MCF 10A (cell line): ENCODE results near the gene RRP7A. TPM values are rescaled to one million over a fixed set of nuclear protein-coding genes. Genes with fewer than 3 reads are reported as not detected.
"Not testable (repeated sequence)": the region's sequence is repeated elsewhere in the genome, so short reads cannot be mapped to it uniquely, and the experiment has no call there.

Experiments used
- Bru-seq: library from RNA; stranded (reverse); fragments of 400-500 nt; gene quantifications from one replicate; lab custom pipeline; 2021; lab: Mats Ljungman, UMichigan
- BruChase-seq, 2 experiments: library from RNA; stranded (reverse); fragments of 400-500 nt; gene quantifications; one replicate each; lab custom pipeline; 2021; lab: Mats Ljungman, UMichigan
- BruUV-seq: library from RNA; stranded (reverse); fragments of 400-500 nt; replicated peaks from 2 replicates; lab custom pipeline; 2021; lab: Mats Ljungman, UMichigan
- CTCF ChIA-PET: fragments of 300-600 bp; sonication (Branson Sonifier 250); formaldehyde crosslinking; extraction: SDS; loops from one replicate; lab custom pipeline; 2021; ENCODE audit warnings: antibody characterized with exemption, inconsistent platforms; lab: Yijun Ruan, JAX
- POLR2A ChIA-PET: fragments of 300-600, 350-650 bp; sonication (Branson Sonifier 250); formaldehyde crosslinking; extraction: SDS; loops from one replicate; lab custom pipeline; 2020; ENCODE audit warnings: antibody characterized with exemption, inconsistent platforms; lab: Yijun Ruan, JAX
- DNase-seq: peaks from one replicate; pipeline ENCODE4 v3.0.0-alpha.2; 2018; ENCODE audit not compliant: unreplicated experiment
- H3K27ac Mint-ChIP-seq: one replicate; pipeline ENCODE4 v1.8.0; 2022; ENCODE audit warnings: mild to moderate bottlenecking, low read depth, mixed read lengths; ENCODE audit not compliant: unreplicated experiment
- H3K27me3 Mint-ChIP-seq: one replicate; pipeline ENCODE4 v1.8.0; 2022; ENCODE audit warnings: mixed read lengths; ENCODE audit not compliant: insufficient read depth, unreplicated experiment
- H3K36me3 Mint-ChIP-seq: one replicate; pipeline ENCODE4 v1.8.0; 2022; ENCODE audit warnings: mild to moderate bottlenecking, moderate library complexity, mixed read lengths; ENCODE audit not compliant: insufficient read depth, unreplicated experiment
- H3K4me1 Mint-ChIP-seq: one replicate; pipeline ENCODE4 v1.8.0; 2022; ENCODE audit warnings: mixed read lengths; ENCODE audit not compliant: insufficient read depth, unreplicated experiment
- H3K4me3 Mint-ChIP-seq: one replicate; pipeline ENCODE4 v1.8.0; 2022; ENCODE audit warnings: mild to moderate bottlenecking, moderate library complexity, mixed read lengths; ENCODE audit not compliant: unreplicated experiment
- H3K9me3 Mint-ChIP-seq: one replicate; pipeline ENCODE4 v1.8.0; 2022; ENCODE audit warnings: mixed read lengths; ENCODE audit not compliant: unreplicated experiment
- intact Hi-C: fragments of 100-400 bp; cut with micrococcal nuclease; formaldehyde crosslinking; loops from 2 replicates; pipeline ENCODE4 v1.14.1; 2022
- long read RNA-seq: library from polyadenylated mRNA; stranded (forward); transcript quantifications from one replicate; pipeline ENCODE4 v2.0.0, GENCODE V29; 2022
- total RNA-seq: library from RNA; stranded (reverse); gene quantifications from 2 replicates; pipeline ENCODE4 v1.2.3, GENCODE V29; 2022
- TF ChIP-seq, protein P1 (sequence below): fragments of 200-600 bp; IDR thresholded peaks from one replicate; pipeline ENCODE4 v1.8.0; 2022; ENCODE audit warnings: antibody characterized with exemption, mild to moderate bottlenecking; ENCODE audit not compliant: unreplicated experiment

Gene RRP7A
- total RNA-seq: 45.1 and 59.4 TPM in 2 replicates
- percentile 76 among the genes with signal in this experiment for Bru-seq, nascent RNA
- percentile 76 among the genes with signal in this experiment for BruChase-seq, experiment 1, labeled RNA remaining after a 6-hour chase
- BruChase-seq, experiment 2, labeled RNA remaining after a 2-hour chase: percentile 74 among the genes with signal in this experiment
- long read RNA-seq, transcript RRP7A-201 (7 exons, 3,801 nt): major isoform, 182 of 212 reads
- long read RNA-seq, partial matches to known transcripts: 7 of 212 reads
- long read RNA-seq, other reads (novel, unspliced or antisense): 23 of 212 reads

DNA sequence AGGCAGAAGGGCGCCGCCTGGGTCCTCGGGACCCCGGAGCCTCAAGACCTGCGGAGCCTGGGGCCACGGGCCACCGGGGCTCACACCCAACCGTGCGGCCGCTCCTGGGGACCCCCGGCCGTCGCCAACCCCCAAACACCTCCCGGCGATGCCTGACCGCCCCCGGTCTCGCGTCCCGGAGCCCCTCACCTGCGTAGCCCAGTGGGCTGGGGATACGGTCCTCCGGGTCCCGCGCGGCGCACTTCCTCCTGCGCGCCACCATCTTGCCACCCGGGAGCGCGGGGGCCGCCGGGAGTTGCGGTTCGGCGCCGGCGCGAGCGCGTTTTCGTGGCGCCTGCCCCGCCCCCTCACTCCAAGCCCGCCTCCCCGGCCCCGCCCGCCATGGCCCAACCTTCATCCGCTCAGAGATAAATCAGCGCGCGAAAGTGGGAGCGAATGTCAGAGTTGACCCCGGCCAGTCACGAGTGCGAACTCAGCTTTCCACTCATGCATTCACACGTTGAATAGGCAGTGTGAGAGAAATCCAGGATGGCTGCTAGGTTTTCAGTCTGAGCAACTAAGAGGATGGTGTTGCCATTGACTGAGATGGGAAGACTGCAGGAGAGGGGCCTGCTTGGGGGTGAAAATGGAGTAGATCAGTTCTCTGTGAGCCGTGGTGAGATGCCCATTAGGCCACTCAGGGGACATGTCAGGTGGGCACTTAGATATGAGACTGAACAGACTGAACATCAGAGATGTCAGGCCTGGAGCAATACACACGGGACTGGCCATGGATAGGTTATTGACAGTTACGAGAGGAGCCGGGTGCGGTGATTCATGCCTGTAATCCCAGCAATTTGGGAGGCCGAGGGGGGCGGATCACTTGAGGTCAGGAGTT lies at the start of gene RRP7A:
TSS of gene RRP7A (minus strand) at position 272 of the 877 bp plus-strand sequence. CDS start at position 262, 10 bp downstream.
- peak; percentile 62 for DNase-seq
- Mint-ChIP-seq H3K4me1 (peaks cover 6% of the 10 kb centered on the region), H3K9me3 (no peaks in the 10 kb centered on the region), H3K27me3 (no peaks in the 10 kb centered on the region), H3K4me3 (peak within 1 kb of the TSS; percentile 97), H3K36me3 (peaks cover 19% of the 10 kb centered on the region), H3K27ac (peak within 1 kb of the TSS; percentile 95)
- ChIA-PET CTCF (no interaction called here), POLR2A (no interaction called here)
- TF ChIP-seq, protein P1, sequence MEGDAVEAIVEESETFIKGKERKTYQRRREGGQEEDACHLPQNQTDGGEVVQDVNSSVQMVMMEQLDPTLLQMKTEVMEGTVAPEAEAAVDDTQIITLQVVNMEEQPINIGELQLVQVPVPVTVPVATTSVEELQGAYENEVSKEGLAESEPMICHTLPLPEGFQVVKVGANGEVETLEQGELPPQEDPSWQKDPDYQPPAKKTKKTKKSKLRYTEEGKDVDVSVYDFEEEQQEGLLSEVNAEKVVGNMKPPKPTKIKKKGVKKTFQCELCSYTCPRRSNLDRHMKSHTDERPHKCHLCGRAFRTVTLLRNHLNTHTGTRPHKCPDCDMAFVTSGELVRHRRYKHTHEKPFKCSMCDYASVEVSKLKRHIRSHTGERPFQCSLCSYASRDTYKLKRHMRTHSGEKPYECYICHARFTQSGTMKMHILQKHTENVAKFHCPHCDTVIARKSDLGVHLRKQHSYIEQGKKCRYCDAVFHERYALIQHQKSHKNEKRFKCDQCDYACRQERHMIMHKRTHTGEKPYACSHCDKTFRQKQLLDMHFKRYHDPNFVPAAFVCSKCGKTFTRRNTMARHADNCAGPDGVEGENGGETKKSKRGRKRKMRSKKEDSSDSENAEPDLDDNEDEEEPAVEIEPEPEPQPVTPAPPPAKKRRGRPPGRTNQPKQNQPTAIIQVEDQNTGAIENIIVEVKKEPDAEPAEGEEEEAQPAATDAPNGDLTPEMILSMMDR: no peak
- BruUV-seq: no TSS peak
- intact Hi-C loops: no loop called here

DNA sequence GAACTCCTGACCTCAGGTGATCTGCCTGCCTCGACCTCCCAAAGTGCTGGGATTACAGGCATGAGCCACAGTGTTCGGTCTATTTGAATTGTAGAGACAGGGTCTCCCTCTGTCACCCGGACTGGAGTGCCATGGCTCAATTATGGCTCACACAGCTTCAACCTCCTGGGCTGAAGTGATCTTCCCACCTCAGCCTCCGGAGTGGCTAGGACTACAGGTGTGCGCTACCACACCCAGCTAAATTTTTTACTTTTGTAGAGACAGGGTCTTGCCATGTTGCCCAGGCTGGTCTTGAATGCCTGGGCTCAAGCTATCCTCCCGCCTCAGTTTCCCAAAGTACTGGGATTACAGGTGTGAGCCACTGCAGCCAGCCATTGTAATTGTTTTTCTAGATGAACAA lies 48.4 kb upstream of the RRP7A start:
- H3K9me3 Mint-ChIP-seq, intact Hi-C loops, CTCF ChIA-PET, BruUV-seq, H3K27me3 Mint-ChIP-seq, H3K4me1 Mint-ChIP-seq, H3K27ac Mint-ChIP-seq, H3K4me3 Mint-ChIP-seq, DNase-seq: not testable (repeated sequence)
- POLR2A ChIA-PET: interaction anchor here (0.7 to 1.1 kb wide), 4 partner anchors 8 to 41 kb away, joined by 3 to 4 read pairs (median 3); no protein-coding TSS in a partner anchor
- H3K36me3 Mint-ChIP-seq: peaks cover 26% of the 10 kb centered on the region

DNA sequence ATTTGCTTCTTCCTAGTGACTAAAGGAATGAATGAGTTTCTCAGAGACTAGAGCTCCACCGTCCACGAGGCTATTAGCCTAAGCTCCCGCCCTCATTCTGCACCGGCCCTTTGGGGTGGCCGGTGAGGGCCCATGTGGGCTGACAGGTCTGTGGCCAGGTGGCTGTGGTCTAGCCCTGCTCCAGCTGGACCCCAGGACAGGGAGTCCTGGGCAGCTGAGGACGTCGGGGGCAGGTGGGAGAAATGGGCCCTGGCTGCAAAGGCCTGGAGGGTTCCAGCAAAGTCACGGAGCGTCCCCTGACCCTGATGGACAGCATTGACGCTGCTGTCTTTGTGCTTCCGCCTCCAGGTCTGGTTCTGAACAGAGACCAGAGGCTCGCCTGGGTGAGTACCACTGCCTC lies 46.4 kb upstream of the RRP7A start:
- H3K36me3 Mint-ChIP-seq: peaks cover 8% of the 10 kb centered on the region
- intact Hi-C loops: no loop called here
- H3K27ac Mint-ChIP-seq: no peak overlapping the region
- POLR2A ChIA-PET: interaction anchor here (0.6 to 1.1 kb wide), 2 partner anchors 18 to 26 kb away, joined by 3 read pairs; no protein-coding TSS in a partner anchor
- CTCF ChIA-PET: interaction anchor here (0.6 kb wide), 1 partner anchor 47 kb away, joined by 3 read pairs; no protein-coding TSS in a partner anchor
- DNase-seq: no peak
- BruUV-seq: no TSS peak
- no peaks in the 10 kb centered on the region for H3K27me3 Mint-ChIP-seq
- no peaks in the 10 kb centered on the region for H3K4me1 Mint-ChIP-seq
- H3K9me3 Mint-ChIP-seq: no peaks in the 10 kb centered on the region
- H3K4me3 Mint-ChIP-seq: no peak overlapping the region
- TF ChIP-seq, protein P1: no peak

GRCh38 chr22:42564699-42565098 lies 45.1 kb upstream of the RRP7A start:
- DNase-seq: no peak
- intact Hi-C loops: no loop called here
- Mint-ChIP-seq H3K36me3 (peaks cover 6% of the 10 kb centered on the region), H3K9me3 (no peaks in the 10 kb centered on the region), H3K27ac (no peak overlapping the region), H3K4me3 (no peak overlapping the region), H3K4me1 (no peaks in the 10 kb centered on the region), H3K27me3 (no peaks in the 10 kb centered on the region)
- no TSS peak for BruUV-seq
- TF ChIP-seq, protein P1: no peak
- ChIA-PET CTCF (no interaction called here), POLR2A (no interaction called here)

- BruUV-seq, H3K4me3 Mint-ChIP-seq, H3K27me3 Mint-ChIP-seq, H3K4me1 Mint-ChIP-seq, H3K36me3 Mint-ChIP-seq, CTCF ChIA-PET, intact Hi-C loops, H3K27ac Mint-ChIP-seq, DNase-seq, H3K9me3 Mint-ChIP-seq: not testable (repeated sequence)
- POLR2A ChIA-PET: interaction anchor here (1.5 kb wide), 1 partner anchor 50 kb away, joined by 3 read pairs; the partner anchor contains the start of gene POLDIP3
Observed at GRCh38 chr22:42563943-42564342, 44.3 kb upstream of the RRP7A start.
